Ovary (tissue), 9 donors: Measurements from ENCODE around the gene MGAT4B. TPM values are rescaled to one million over a fixed set of nuclear protein-coding genes. Genes with fewer than 3 reads are reported as not detected.

Source experiments
- DNase-seq, 5 donors: peaks; one replicate each; pipeline ENCODE4 v3.0.0-alpha.2; 2019 to 2020
- H3K27ac ChIP-seq, 2 donors: fragments of 200-600 bp; one replicate each; pipeline versions ENCODE4 v1.5.1 to v1.8.0; 2019 to 2022
- H3K27me3 ChIP-seq: fragments of 200-600 bp; one replicate; pipeline ENCODE4 v1.8.0; 2022
- H3K36me3 ChIP-seq: fragments of 200-600 bp; sonication (generic); one replicate; pipeline ENCODE4 v1.5.1; 2019
- H3K4me1 ChIP-seq: one replicate; pipeline ENCODE4 v1.8.1; 2013; ENCODE audit warnings: mild to moderate bottlenecking, moderate library complexity; ENCODE audit not compliant: insufficient read depth
- H3K4me3 ChIP-seq: fragments of 200-600 bp; sonication (generic); one replicate; pipeline ENCODE4 v1.5.1; 2017
- H3K9me3 ChIP-seq, 2 donors: fragments of 200-600 bp in 1 of 2; sonication (generic) in 1 of 2; one replicate each; pipeline versions ENCODE4 v1.5.1 to v1.8.1; 2013 to 2019; ENCODE audit warnings: mild to moderate bottlenecking in 1 of 2, moderate library complexity in 1 of 2
- CTCF ChIP-seq, 3 donors: fragments of 450-650 bp in 2 of 3; fragments of 200-600 bp in 1 of 3; IDR thresholded peaks; one replicate each; pipeline versions ENCODE4 v1.5.1 to v1.8.0; 2016 to 2022; ENCODE audit warnings: antibody characterized with exemption in 3 of 3, mild to moderate bottlenecking in 1 of 3
- EP300 ChIP-seq: sonication (generic); formaldehyde crosslinking; IDR thresholded peaks from one replicate; pipeline ENCODE4 v1.6.1; 2017; ENCODE audit warnings: antibody characterized with exemption
- POLR2A ChIP-seq: fragments of 450-650 bp; IDR thresholded peaks from one replicate; pipeline ENCODE4 v1.6.1; 2017; ENCODE audit warnings: antibody characterized with exemption, mild to moderate bottlenecking, moderate library complexity
- WGBS, 3 donors: extraction: QIAGEN DNeasy Blood & Tissue Kit in 1 of 3; methylation state at CpG; one replicate each; pipeline versions ENCODE4 v1.1.5 to v1.1.7; 2013 to 2017; 5-methylcytosine and 5-hydroxymethylcytosine counted together
- intact Hi-C, 4 donors: fragments of 100-400 bp; cut with DNase I; formaldehyde crosslinking; loops; one replicate each; pipeline versions ENCODE4 v1.11.0 to v1.15.1; 2022 to 2023
- polyA plus RNA-seq, 2 donors: library from polyadenylated mRNA; stranded (reverse); fragments of 200-250 nt in 1 of 2; fragments of 350-450 nt in 1 of 2; fragmentation: Illumina TruSeq in 1 of 2; extraction: RNeasy Lipid Tissue Mini Kit (QIAGEN cat#74804) in 1 of 2; gene quantifications; one replicate each; pipeline ENCODE4 v1.2.3, GENCODE V29; 2013 to 2014
- total RNA-seq, 7 donors: library from RNA; depleted of rRNA in 2 of 7; stranded (reverse); fragments of >200 nt in 2 of 7; fragmentation: NEBNext Ultra II Directional in 3 of 7; extraction: Animal tissue kit (Norgen Biotek cat#: 25700) in 3 of 7; gene quantifications; one replicate each; pipeline versions ENCODE4 v1.1.0 to v1.2.4, GENCODE V29; 2016 to 2023
- donor health status: DM: no; HTN: no; CAD: no; lungs with moderate emphysema.
- donor health status: DM: no; HTN: no; CAD: no.
- donor health status: Bipolar disorder and iron deficiency.
- donor health status: DM: yes; HTN: yes; CAD: no.
- donor health status: DM: no; HTN: no; CAD: no.
- donor health status: DM: yes; HTN: yes; CAD: no.

The MGAT4B gene
- total and polyA plus RNA-seq, 9 donors, result 51.0 to 102 (median 65.6) TPM

GRCh38 chr5:179795863-179796833, 10.5 kb downstream of the MGAT4B start:
- intact Hi-C loops, result loop anchor here in 3 of 4 donors (5.0 to 10.0 kb wide), 3 partner anchors 34 to 109 kb away; partner anchors contain the start of genes MRNIP (in 1 of the 3) and TBC1D9B (in 1 of the 3)
- Histone ChIP-seq H3K27ac (peak overlapping the region; percentile 63 to 68), H3K4me1 (peaks cover 15% of the 10 kb centered on the region), H3K9me3 (no peaks in the 10 kb centered on the region), H3K36me3 (no peaks in the 10 kb centered on the region), H3K27me3 (no peaks in the 10 kb centered on the region), H3K4me3 (peak overlapping the region; percentile 49)
- 2 to 7% (median 2%) methylated on average over 46 to 113 of the region's 113 CpGs for WGBS, 3 donors
- peak; percentile 55 to 87 (median 85) for TF ChIP-seq CTCF (IDR thresholded peaks at IDR 0.05)
- no peak for TF ChIP-seq EP300
- peak; percentile 74 to 88 (median 82) for DNase-seq

- peak in 4 of 5 donors; percentile 36 to 63 (median 46) for DNase-seq
Measured at GRCh38 chr5:179795049-179795862, 11.4 kb downstream of the MGAT4B start.

GRCh38 chr5:179794575-179794974, 12.1 kb downstream of the MGAT4B start:
- 85 to 91% (median 86%) methylated on average over 3 of the region's 3 CpGs for WGBS, 3 donors
- peaks cover 15% of the 10 kb centered on the region for H3K4me1 ChIP-seq
- no peaks in the 10 kb centered on the region for H3K36me3 ChIP-seq
- H3K9me3 ChIP-seq, result no peaks in the 10 kb centered on the region
- TF ChIP-seq EP300 (no peak), CTCF (IDR thresholded peaks at IDR 0.05) (no peak), POLR2A (no peak)
- DNase-seq, result peak in 4 of 5 donors; percentile 25 to 42 (median 33)
- H3K27ac ChIP-seq, result peak overlapping the region in 1 of 2 donors; percentile 68
- H3K4me3 ChIP-seq, result no peak overlapping the region
- intact Hi-C loops, result loop anchor here in 1 of 4 donors (10.0 kb wide), 2 partner anchors 60 to 110 kb away; partner anchors contain the start of genes MRNIP and TBC1D9B
- H3K27me3 ChIP-seq, result no peaks in the 10 kb centered on the region

More at GRCh38 chr5:179795049-179795862, 11.4 kb downstream of the MGAT4B start:
- intact Hi-C loops, result loop anchor here in 3 of 4 donors (5.0 to 10.0 kb wide), 3 partner anchors 33 to 110 kb away; partner anchors contain the start of genes MRNIP (in 1 of the 3) and TBC1D9B (in 1 of the 3)
- Histone ChIP-seq H3K4me3 (peak overlapping the region; percentile 49), H3K4me1 (peaks cover 15% of the 10 kb centered on the region), H3K27ac (peak overlapping the region; percentile 63 to 68), H3K36me3 (no peaks in the 10 kb centered on the region), H3K9me3 (no peaks in the 10 kb centered on the region), H3K27me3 (no peaks in the 10 kb centered on the region)
- 8 to 14% (median 10%) methylated on average over 14 to 53 of the region's 53 CpGs for WGBS, 3 donors
- no peak for TF ChIP-seq CTCF (IDR thresholded peaks at IDR 0.05)
- no peak for TF ChIP-seq EP300
- no peak for TF ChIP-seq POLR2A

GRCh38 chr5:179794171-179794570, 12.5 kb downstream of the MGAT4B start:
- WGBS, 3 donors, result 63 to 66% (median 63%) methylated on average over 3 of the region's 3 CpGs
- intact Hi-C loops, result loop anchor here in 1 of 4 donors (10.0 kb wide), 2 partner anchors 61 to 111 kb away; partner anchors contain the start of genes MRNIP and TBC1D9B
- DNase-seq, result peak in 4 of 5 donors; percentile 23 to 44 (median 38)
- Histone ChIP-seq H3K9me3 (no peaks in the 10 kb centered on the region), H3K4me1 (peaks cover 15% of the 10 kb centered on the region), H3K4me3 (no peak overlapping the region), H3K36me3 (no peaks in the 10 kb centered on the region), H3K27ac (peak overlapping the region; percentile 17 to 68), H3K27me3 (no peaks in the 10 kb centered on the region)
- no peak for TF ChIP-seq EP300
- TF ChIP-seq CTCF (IDR thresholded peaks at IDR 0.05), result no peak
- no peak for TF ChIP-seq POLR2A
